SK-N-SH treated with all-trans-retinoic acid at 6 μM for 48 hours (cell line): ENCODE data around the gene PLA2G2F.

Experiments used
- BACH2 ChIP-seq: fragments of 250-450 bp; sonication (Bioruptor Pico); IDR thresholded peaks from 2 replicates; pipeline ENCODE4 v1.9.0; 2021; ENCODE audit warnings: mild to moderate bottlenecking, borderline replicate concordance
- CREB5 ChIP-seq: fragments of 250-450 bp; sonication (Bioruptor Pico); IDR thresholded peaks from 2 replicates; pipeline ENCODE4 v1.5.1; 2020; ENCODE audit warnings: low read depth, mild to moderate bottlenecking, moderate library complexity
- GLIS3 ChIP-seq: fragments of 250-450 bp; sonication (Bioruptor Pico); IDR thresholded peaks from 2 replicates; pipeline ENCODE4 v1.5.0; 2020; ENCODE audit warnings: mild to moderate bottlenecking, moderate library complexity
- ISL1 ChIP-seq: fragments of 250-450 bp; sonication (Bioruptor Pico); IDR thresholded peaks from 2 replicates; pipeline ENCODE4 v2.1.2; 2022; ENCODE audit warnings: mild to moderate bottlenecking, moderate library complexity
- OSR1 ChIP-seq: fragments of 250-450 bp; sonication (Bioruptor Pico); IDR thresholded peaks from 2 replicates; pipeline ENCODE4 v1.8.0; 2022; ENCODE audit warnings: moderate library complexity, mild to moderate bottlenecking, inconsistent platforms
- SNAI2 ChIP-seq: fragments of 250-450 bp; sonication (Bioruptor Pico); IDR thresholded peaks from 2 replicates; pipeline ENCODE4 v1.5.0; 2020; ENCODE audit warnings: mild to moderate bottlenecking, moderate library complexity
- TCF4 ChIP-seq: fragments of 250-450 bp; sonication (Bioruptor Pico); IDR thresholded peaks from 2 replicates; pipeline ENCODE4 v1.8.0; 2021; ENCODE audit warnings: mild to moderate bottlenecking, moderate library complexity, borderline replicate concordance
- TOX ChIP-seq: fragments of 250-450 bp; sonication (Bioruptor Pico); IDR thresholded peaks from 2 replicates; pipeline ENCODE4 v1.8.0; 2021; ENCODE audit warnings: mild to moderate bottlenecking, moderate library complexity, borderline replicate concordance
- TSHZ2 ChIP-seq: fragments of 250-450 bp; sonication (Bioruptor Pico); IDR thresholded peaks from 2 replicates; pipeline ENCODE4 v1.5.0; 2020; ENCODE audit warnings: mild to moderate bottlenecking, moderate library complexity
- ZC3H10 ChIP-seq: fragments of 250-450 bp; sonication (Bioruptor Pico); IDR thresholded peaks from 2 replicates; pipeline ENCODE4 v1.5.1; 2021; ENCODE audit warnings: mild to moderate bottlenecking, moderate library complexity
- ZFP3 ChIP-seq: fragments of 250-450 bp; sonication (Bioruptor Pico); IDR thresholded peaks from 2 replicates; pipeline ENCODE4 v1.5.0; 2020; ENCODE audit warnings: mild to moderate bottlenecking, moderate library complexity
- ZFP30 ChIP-seq: fragments of 450-650 bp; formaldehyde crosslinking; IDR thresholded peaks from 2 replicates; pipeline ENCODE4 v1.5.0; 2022; ENCODE audit warnings: mild to moderate bottlenecking, moderate library complexity
- ZNF565 ChIP-seq: fragments of 450-650 bp; formaldehyde crosslinking; conservative IDR thresholded peaks from 2 replicates; pipeline ENCODE4 v1.5.0; 2020; ENCODE audit warnings: low read depth, mild to moderate bottlenecking, moderate library complexity
- ZNF8 ChIP-seq: fragments of 450-650 bp; formaldehyde crosslinking; IDR thresholded peaks from 2 replicates; pipeline ENCODE4 v1.5.0; 2020; ENCODE audit warnings: mild to moderate bottlenecking, moderate library complexity

- no peak for TF ChIP-seq BACH2
- TF ChIP-seq ZNF8 (CRISPR knock-in tag): no peak
- no peak for TF ChIP-seq TCF4 (CRISPR knock-in tag)
- no peak for TF ChIP-seq GLIS3 (CRISPR knock-in tag)
- no peak for TF ChIP-seq ISL1 (CRISPR knock-in tag)
- TF ChIP-seq ZFP30: no peak
- no peak for TF ChIP-seq TSHZ2 (CRISPR knock-in tag)
- TF ChIP-seq ZNF565 (CRISPR knock-in tag): no peak
- no peak for TF ChIP-seq CREB5
- no peak for TF ChIP-seq TOX (CRISPR knock-in tag)
- TF ChIP-seq SNAI2: no peak
- no peak for TF ChIP-seq ZC3H10
- TF ChIP-seq ZFP3 (CRISPR knock-in tag): no peak
- TF ChIP-seq OSR1 (CRISPR knock-in tag): no peak
Observed at GRCh38 chr1:20199403-20199802, 60.3 kb downstream of the PLA2G2F start.
